GM12892 (cell line): Measurements from ENCODE around the gene VDR.
A peak's percentile ranks its signal among the peaks of the same experiment; 100 is the strongest.
"Not testable (repeated sequence)": the region's sequence is repeated elsewhere in the genome, so short reads cannot be mapped to it uniquely, and the experiment has no call there.

Experiments used
- DNase-seq: peaks from one replicate; pipeline ENCODE4 v3.0.0; 2011; ENCODE audit not compliant: insufficient read length
- FAIRE-seq: peaks from 2 replicates; lab custom pipeline; 2011; peaks lifted over from hg19 to GRCh38; lab: Jason Lieb, UNC
- POLR2A ChIP-seq: IDR thresholded peaks from 2 replicates; pipeline ENCODE4 v1.6.1; 2011; ENCODE audit warnings: low read depth, low read length, control low read depth
- POLR2AphosphoS5 ChIP-seq: IDR thresholded peaks from 2 replicates; pipeline ENCODE4 v1.6.1; 2011; ENCODE audit warnings: low read depth, low read length, control low read depth
- TAF1 ChIP-seq: IDR thresholded peaks from 2 replicates; pipeline ENCODE4 v1.6.1; 2011; ENCODE audit warnings: low read depth, mild to moderate bottlenecking, control low read depth, low read length, borderline replicate concordance

The VDR gene

DNA sequence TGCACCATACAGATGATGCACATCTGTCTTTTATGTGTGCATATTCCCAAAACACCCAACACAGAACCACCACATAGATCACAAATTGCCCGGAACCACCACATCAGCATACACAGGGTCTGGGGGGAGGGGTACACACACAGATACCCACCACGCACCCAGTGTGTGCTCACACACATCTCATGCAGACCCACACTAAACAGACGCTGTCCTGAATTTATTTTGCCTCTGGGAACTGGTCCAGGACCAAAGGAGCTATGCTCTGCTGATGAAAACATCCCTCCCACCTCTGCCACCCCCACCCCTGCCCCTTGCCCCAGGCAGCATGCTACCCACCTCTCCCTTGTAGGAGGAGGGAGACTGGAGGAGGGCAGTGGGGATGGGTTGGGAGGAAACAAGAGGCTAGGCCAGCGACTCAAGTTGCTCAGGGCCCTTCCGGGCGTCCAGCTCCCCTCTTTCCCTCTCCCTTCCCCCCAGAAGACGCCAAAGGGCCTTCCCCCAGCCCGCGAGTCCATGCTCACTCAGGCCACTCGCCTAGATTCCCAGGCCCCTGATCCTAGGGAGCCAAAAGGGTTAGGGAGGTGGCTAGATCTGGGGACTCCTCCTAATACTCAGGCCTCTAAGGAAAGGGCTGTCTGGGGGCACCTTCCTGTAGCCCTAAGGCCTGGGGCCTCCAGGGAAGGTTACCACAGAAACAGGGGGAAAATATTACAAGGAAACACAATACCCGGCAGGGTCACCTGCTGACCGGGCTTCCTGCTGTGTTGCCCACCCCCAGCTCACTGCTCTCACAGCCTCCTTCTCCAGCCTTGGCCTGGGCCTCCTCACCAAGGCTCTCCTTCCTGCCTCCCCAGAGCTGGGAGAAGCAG, 88.2 kb downstream of the VDR start:
- FAIRE-seq (no peak), DNase-seq (no peak)
- TF ChIP-seq POLR2A (no peak), TAF1 (no peak), POLR2AphosphoS5 (no peak)

DNA sequence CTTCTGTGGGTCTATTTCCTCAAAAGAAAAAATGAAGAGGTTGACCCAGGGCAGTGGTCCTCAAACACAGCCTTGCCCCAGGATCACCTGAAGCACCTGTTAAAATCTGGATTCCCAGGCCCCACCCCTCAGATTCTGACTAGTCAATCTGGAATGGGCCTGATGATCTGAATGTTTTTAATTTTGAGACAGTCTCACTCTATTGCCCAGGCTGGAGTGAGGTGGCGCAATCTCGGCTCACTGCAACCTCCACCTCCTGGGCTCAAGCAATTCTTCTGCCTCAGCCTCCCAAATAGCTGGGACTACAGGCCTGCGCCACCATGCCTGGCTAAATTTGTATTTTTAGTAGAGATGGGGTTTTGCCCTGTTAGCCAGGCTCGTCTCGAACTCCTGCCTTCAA, 89.3 kb downstream of the VDR start:
- not testable (repeated sequence) for FAIRE-seq, DNase-seq

DNA sequence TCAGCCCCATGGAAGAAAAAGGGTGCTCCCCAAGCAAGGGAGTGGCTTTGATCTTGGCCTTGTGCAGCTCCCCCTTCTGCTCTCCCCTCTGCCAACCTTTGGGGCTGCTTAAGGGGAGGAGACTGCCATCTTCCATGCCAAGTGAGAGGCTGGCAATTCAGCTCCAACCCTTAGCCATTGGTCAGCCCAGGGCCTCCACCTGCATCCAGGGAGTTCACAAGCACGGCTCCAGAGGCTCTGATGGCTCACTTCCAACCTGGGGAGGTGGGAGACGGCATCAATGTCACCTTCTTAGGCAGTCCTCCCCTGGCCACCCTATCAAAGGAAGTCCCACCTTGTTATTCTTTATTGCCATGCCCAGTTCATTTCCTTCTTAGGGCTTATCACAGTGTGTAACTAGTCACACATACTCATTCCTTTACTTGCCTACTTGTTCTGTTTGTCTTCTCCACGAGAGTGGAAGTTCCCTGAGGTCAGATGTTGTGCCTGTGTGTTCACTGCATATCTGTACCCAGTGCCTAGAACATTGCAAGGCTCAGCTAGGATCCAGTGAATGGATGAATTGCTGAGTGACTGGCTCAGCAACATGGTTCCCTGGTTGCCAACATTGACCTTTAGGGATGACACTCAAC, 90.1 kb downstream of the VDR start:
- TF ChIP-seq POLR2AphosphoS5, result no peak
- TF ChIP-seq POLR2A, result no peak
- no peak for TF ChIP-seq TAF1
- DNase-seq (no peak), FAIRE-seq (peak; percentile 24)

GRCh38 chr12:47813511-47814196, 91.1 kb downstream of the VDR start:
- DNase-seq (peak; percentile 63), FAIRE-seq (peak; percentile 50)
- TF ChIP-seq POLR2A, result no peak; the same call in none of the 2 replicates
- no peak for TF ChIP-seq TAF1
- TF ChIP-seq POLR2AphosphoS5, result 0 out of 2 replicates have a peak, but pooled peaks have one; percentile 10

DNA sequence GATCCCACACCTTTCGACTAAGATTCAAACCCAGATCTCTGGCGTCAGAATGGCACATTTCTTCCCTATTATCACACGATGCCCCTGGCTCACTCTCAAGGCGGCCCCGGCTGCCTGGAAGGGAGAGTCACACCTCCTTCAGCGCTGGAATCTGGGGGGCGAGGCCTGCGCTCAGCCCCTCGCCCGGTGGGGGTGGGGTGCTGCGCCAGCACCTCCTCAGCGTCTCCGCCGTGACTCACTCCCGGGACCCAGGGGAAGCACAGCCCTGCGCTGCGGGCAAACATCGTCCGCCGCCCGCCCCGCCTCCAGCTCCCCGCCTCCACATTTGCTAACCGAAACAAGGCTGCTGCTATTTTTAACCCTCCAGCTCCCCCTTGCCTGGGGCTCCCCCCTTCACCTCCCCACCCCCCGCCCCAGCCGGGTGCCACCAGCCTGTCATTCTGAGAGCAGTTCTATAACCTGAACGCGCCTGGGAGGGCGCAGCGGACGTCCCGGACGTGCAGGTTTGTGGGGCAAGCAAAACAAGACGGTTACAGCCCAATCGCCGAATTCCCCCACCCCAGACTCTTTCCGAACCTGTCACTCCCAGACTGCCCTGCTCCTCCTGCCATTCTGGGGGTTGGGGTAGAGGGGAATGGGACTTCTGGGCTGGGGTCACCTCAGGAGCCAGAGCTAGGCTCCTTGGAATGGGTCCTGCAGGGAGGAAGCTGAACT, 91.8 kb downstream of the VDR start:
- peak; percentile 92 for DNase-seq
- peak; percentile 88 for FAIRE-seq
- TF ChIP-seq TAF1 (no peak), POLR2A (peak; percentile 64), POLR2AphosphoS5 (peak; percentile 36; the same call in 1 of the 2 replicates)

DNA sequence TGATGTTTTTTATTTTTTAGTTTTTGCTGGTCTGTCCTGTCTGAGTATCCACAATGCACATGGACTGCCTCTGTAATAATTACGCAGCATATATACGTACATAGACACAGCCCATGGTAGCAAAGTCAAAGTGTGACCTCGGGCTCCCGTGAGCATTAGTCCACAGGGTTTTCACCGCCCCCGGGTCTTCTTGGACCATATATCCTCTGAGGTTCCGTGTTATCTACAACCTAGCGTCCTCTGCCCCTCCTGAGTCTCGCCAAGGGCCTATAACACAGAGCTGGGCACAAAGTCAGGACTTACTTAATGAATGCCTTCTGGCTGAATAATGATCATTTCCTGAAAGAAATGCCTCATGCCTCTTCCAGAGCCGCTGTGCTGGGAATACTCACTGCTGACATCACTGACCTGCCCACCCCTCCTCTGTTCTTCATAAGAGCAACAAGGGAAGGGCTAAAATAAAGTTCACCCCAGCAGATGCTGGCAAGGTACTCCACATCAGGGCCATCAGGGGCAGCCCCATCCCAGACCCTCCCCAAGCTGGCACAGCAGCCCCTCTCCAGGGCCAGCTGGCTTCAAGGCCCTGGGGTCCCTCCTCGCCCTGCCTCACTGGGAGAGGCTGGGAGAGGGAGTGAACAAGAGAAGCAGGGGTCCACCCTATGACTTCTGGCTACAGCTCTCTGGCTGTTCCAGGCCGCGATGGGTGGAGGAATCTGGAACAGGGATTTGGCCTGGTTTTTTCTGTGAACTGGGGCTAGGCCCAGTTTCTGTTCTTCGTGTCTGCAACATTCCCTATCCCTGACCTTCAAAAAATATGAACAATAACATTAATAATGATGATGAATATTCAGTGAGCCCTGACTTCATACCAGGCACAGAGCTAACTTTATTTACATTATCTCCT, 93.0 kb downstream of the VDR start:
- FAIRE-seq (no peak), DNase-seq (no peak)
- TF ChIP-seq POLR2AphosphoS5 (no peak), POLR2A (no peak), TAF1 (no peak)

GRCh38 chr12:47811072-47811396, 93.8 kb downstream of the VDR start:
- DNase-seq (no peak), FAIRE-seq (no peak)

GRCh38 chr12:47809518-47809917, 95.3 kb downstream of the VDR start:
- not testable (repeated sequence) for FAIRE-seq, DNase-seq

More at GRCh38 chr12:47811072-47811396, 93.8 kb downstream of the VDR start:
- TF ChIP-seq POLR2A (no peak), TAF1 (no peak), POLR2AphosphoS5 (no peak)

GRCh38 chr12:47808574-47809365, 96.0 kb downstream of the VDR start:
- TF ChIP-seq POLR2AphosphoS5 (no peak), POLR2A (no peak), TAF1 (no peak)
- FAIRE-seq, result peak; percentile 36
- DNase-seq, result no peak

DNA sequence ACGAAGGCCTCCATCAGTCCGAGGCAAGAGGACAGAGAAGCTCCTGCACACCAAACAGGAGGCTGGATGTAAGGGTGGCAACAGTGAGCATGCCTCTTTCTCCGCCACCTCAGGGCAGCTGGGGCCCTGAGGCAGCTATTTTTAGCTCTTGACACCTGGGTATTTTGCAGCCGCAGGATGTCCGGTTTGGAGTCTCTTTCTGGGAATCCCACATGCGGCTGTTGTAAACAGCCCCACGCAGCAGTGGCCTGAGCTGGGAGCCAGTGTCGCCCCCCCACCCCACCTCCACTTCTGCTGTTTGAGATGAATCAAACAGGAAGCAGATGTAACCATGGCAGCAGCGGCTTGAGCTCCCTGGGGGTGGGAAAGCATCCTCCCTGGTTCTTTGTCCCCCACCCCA, 96.7 kb downstream of the VDR start:
- TF ChIP-seq POLR2A, result no peak
- TF ChIP-seq TAF1, result no peak
- TF ChIP-seq POLR2AphosphoS5, result no peak
- no peak for FAIRE-seq
- peak; percentile 55 for DNase-seq

- no peak for TF ChIP-seq TAF1
- no peak for FAIRE-seq
- DNase-seq, result no peak
These were observed 97.5 kb downstream of the VDR start for GRCh38 chr12:47807338-47807737.
